OCI-LY1 (cell line): ENCODE data around the gene REM2.

ENCODE experiments used
- CTCF ChIP-seq: fragments of 200-600 bp; sonication (generic), shearing (Covaris generic); IDR thresholded peaks from 2 replicates; pipeline ENCODE4 v1.5.1; 2017; ENCODE audit warnings: mild to moderate bottlenecking, antibody characterized with exemption, low read length, moderate library complexity, mixed read lengths
- EZH2 ChIP-seq: fragments of 200-600 bp; sonication (generic), shearing (Covaris generic); IDR thresholded peaks from 2 replicates; pipeline ENCODE4 v1.8.0; 2017; ENCODE audit warnings: borderline replicate concordance, mixed run types, mild to moderate bottlenecking, antibody characterized with exemption, low read length, moderate library complexity, mixed read lengths

- TF ChIP-seq CTCF (no peak), EZH2 (no peak)
Measured at GRCh38 chr14:22907429-22907828, 24.4 kb downstream of the REM2 start.
